ENCODE measurements around the gene NAPG. TPM values are rescaled to one million over a fixed set of nuclear protein-coding genes. Genes with fewer than 3 reads are reported as not detected.

NAPG gene
- total and polyA plus RNA-seq, 9 of the 15 experiments (the other 6 are each of a cell fraction or from before 2014, with no cell fraction given): 31.6 to 63.3 (median 50.9) TPM

GRCh38 chr18:10530852-10531251, 5.0 kb downstream of the NAPG start:
- intact Hi-C loops (cut with micrococcal nuclease): no loop called here
- ATAC-seq (peak; percentile 22; the same call in 1 of the 3 replicates), DNase-seq (ENCODE audit: extremely low read depth in 1 of 4, low spot score in 3 of 4) (peak; percentile 30 to 76 (median 46)), FAIRE-seq (no peak)
- ChIA-PET POLR2A (interaction anchor here (0.9 to 1.7 kb wide), 4 partner anchors 12 to 35 kb away, joined by 3 to 5 read pairs (median 3); no protein-coding TSS in a partner anchor), CTCF (ENCODE audit: low intra/inter-chr PET ratio) (no interaction called here)
- Histone ChIP-seq H3K9ac (ENCODE audit: insufficient read depth in 1 of 2, low read depth in 2 of 2, low read length in 2 of 2) (0 out of 4 replicates have a peak overlapping the region, but pooled peaks of 1 of the 2 experiments have one; percentile 44), H3K27ac (ENCODE audit: extremely low read depth, low read depth, low read length) (peak overlapping the region; percentile 69; the same call in 2 of the 3 replicates), H3K27me3 (ENCODE audit: control insufficient read depth in 2 of 2, insufficient read depth in 2 of 2, low read length in 2 of 2) (no peaks in the 10 kb centered on the region), H3K4me2 (ENCODE audit: insufficient read depth, low read length) (0 out of 2 replicates have a peak overlapping the region, but pooled peaks have one; percentile 21), H2AFZ (ENCODE audit: low read depth, low read length) (no peak overlapping the region), H3K79me2 (ENCODE audit: control insufficient read depth, insufficient read depth, low read length) (peaks cover 77% of the 10 kb centered on the region), H3K9me1 (ENCODE audit: control insufficient read depth, insufficient read depth, low read length) (no peaks in the 10 kb centered on the region), H3K9me3 (replicated peaks; ENCODE audit: control insufficient read depth, insufficient read depth, low read depth, low read length) (no peaks in the 10 kb centered on the region), H3K4me1 (replicated peaks in 1 of 2; ENCODE audit: control insufficient read depth in 2 of 2, insufficient read depth in 2 of 2, low read length in 2 of 2) (peaks cover 6 to 36% of the 10 kb centered on the region in 2 experiments), H3K36me3 (ENCODE audit: control insufficient read depth, insufficient read depth, low read length) (peaks cover 39% of the 10 kb centered on the region), H3K4me3 (no peak overlapping the region), H4K20me1 (replicated peaks; ENCODE audit: control insufficient read depth, insufficient read depth, low read length) (peaks cover 10% of the 10 kb centered on the region; the same call in 1 of the 2 replicates)
- in situ Hi-C loops (cut with MboI): no loop called here
- 32% methylated on average over 3 of the region's 3 CpGs for WGBS (ENCODE audit: insufficient coverage, low coverage, missing lambda C conversion rate)
- BruUV-seq (replicated peaks): no TSS peak
- TF ChIP-seq RHOXF2B (CRISPR knock-in tag; conservative IDR thresholded peaks at IDR 0.05): no peak
- TF ChIP-seq ZNF316 (IDR thresholded peaks at IDR 0.05): peak; percentile 21
- peak; percentile 76; the same call in 1 of the 2 replicates for TF ChIP-seq JUND (IDR thresholded peaks at IDR 0.05; ENCODE audit: borderline replicate concordance, low read depth, low read length)
- peak; percentile 53; the same call in 2 of the 3 replicates for TF ChIP-seq JUND (tag; IDR thresholded peaks at IDR 0.05; ENCODE audit: borderline replicate concordance, low read depth, low read length)
- TF ChIP-seq ATF3 (IDR thresholded peaks at IDR 0.05): peak; percentile 25; the same call in 1 of the 2 replicates
- no peak for TF ChIP-seq ATF3 (CRISPR knock-in tag; conservative IDR thresholded peaks at IDR 0.05)
- no peak for TF ChIP-seq CREB3 (tag; conservative IDR thresholded peaks at IDR 0.05; ENCODE audit: low read depth)
- no peak for TF ChIP-seq CEBPG (CRISPR knock-in tag; IDR thresholded peaks at IDR 0.05)
- no peak for TF ChIP-seq CEBPG (tag; conservative IDR thresholded peaks at IDR 0.05 in 1 of 2, IDR thresholded peaks at IDR 0.05 in 1 of 2)
- peak; percentile 41; the same call in 1 of the 2 replicates for TF ChIP-seq MAFK (IDR thresholded peaks at IDR 0.05; ENCODE audit: low read length)
- TF ChIP-seq C11orf30 (IDR thresholded peaks at IDR 0.05; ENCODE audit: low read depth): peak; percentile 47; the same call in 1 of the 2 replicates
- peak in 1 of 2 experiments; percentile 58; a peak in 1 of 4 replicates for TF ChIP-seq RCOR1 (IDR thresholded peaks at IDR 0.05; ENCODE audit: borderline replicate concordance in 1 of 2, low read depth in 2 of 2, low read length in 2 of 2)
- TF ChIP-seq ARID2 (IDR thresholded peaks at IDR 0.05): no peak
- no peak for TF ChIP-seq ZNF354B (CRISPR knock-in tag; IDR thresholded peaks at IDR 0.05)
- peak; percentile 28; the same call in 1 of the 2 replicates for TF ChIP-seq STAT5A (IDR thresholded peaks at IDR 0.05; ENCODE audit: borderline replicate concordance, low read length)
- peak; percentile 61 for TF ChIP-seq NFE2 (IDR thresholded peaks at IDR 0.05; ENCODE audit: low read depth)
- peak in 1 of 2 experiments; percentile 42; a peak in 1 of 4 replicates for TF ChIP-seq MNT (conservative IDR thresholded peaks at IDR 0.05)
- peak in 1 of 2 experiments; percentile 42; a peak in 1 of 4 replicates for TF ChIP-seq MAZ (CRISPR knock-in tag; conservative IDR thresholded peaks at IDR 0.05 in 1 of 2, IDR thresholded peaks at IDR 0.05 in 1 of 2)
- 0 out of 2 replicates have a peak, but pooled peaks have one; percentile 49 for TF ChIP-seq JUN (IDR thresholded peaks at IDR 0.05; ENCODE audit: borderline replicate concordance, low read depth, low read length)
- no peak for TF ChIP-seq JUN (CRISPR knock-in tag; IDR thresholded peaks at IDR 0.05; ENCODE audit: borderline replicate concordance)
- TF ChIP-seq MCM5 (IDR thresholded peaks at IDR 0.05; ENCODE audit: low read depth): no peak
